Measurements from ENCODE around the gene ATG9B.

The ATG9B gene

DNA sequence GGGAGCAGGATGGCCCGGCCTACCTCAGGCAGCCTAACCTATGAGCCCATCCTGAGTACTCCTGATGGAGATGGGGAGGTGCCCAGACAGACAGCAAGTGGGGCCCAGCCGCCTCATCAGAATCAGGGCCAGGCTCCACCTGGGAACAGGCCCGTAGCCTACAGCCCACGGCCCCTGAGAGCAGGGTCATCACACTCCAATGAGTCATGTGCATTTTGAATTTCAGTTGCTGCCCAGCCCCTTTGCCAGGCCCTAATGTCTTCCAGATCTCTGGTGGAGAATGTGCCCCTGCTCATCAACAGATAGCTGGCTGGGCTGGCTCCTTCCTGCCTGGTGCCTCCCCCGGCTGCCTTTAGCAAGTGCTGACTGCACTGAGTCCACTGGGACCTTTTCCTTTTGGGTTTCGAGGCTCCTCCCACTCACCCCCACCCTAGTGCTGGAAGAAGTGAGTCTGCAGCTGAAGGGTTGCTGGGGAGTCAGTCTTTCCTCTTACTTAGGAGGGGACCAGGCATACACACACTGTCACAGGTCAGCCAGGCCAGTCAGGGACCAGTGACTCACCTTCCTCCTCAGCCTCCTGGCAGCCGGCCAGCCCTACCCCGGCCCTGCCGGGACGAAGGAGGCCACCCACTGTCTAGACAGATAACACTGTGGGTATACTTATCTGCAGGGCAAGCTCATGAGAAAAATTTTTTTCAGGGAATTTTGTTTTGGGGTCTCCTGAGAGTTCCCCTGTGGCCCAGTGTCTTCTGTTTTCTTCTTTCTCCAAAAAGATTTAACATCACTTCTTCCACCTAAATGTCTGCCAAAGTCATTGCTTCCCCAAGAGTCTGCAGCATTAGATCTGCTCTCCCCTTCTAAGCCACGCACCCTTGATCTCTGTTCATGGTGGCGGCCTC lies 14.9 kb upstream of the ATG9B start (continued):
- TF ChIP-seq ZNF354C (tag by site-specific recombination; IDR thresholded peaks at IDR 0.05; ENCODE audit: borderline replicate concordance, low read depth): no peak
- TF ChIP-seq ZBTB17 (tag by site-specific recombination; IDR thresholded peaks at IDR 0.05): peak; percentile 35
- TF ChIP-seq, protein P1, sequence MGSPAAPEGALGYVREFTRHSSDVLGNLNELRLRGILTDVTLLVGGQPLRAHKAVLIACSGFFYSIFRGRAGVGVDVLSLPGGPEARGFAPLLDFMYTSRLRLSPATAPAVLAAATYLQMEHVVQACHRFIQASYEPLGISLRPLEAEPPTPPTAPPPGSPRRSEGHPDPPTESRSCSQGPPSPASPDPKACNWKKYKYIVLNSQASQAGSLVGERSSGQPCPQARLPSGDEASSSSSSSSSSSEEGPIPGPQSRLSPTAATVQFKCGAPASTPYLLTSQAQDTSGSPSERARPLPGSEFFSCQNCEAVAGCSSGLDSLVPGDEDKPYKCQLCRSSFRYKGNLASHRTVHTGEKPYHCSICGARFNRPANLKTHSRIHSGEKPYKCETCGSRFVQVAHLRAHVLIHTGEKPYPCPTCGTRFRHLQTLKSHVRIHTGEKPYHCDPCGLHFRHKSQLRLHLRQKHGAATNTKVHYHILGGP (tag by site-specific recombination; IDR thresholded peaks at IDR 0.05): no peak
- no peak for TF ChIP-seq ZNF19 (tag by site-specific recombination; IDR thresholded peaks at IDR 0.05; ENCODE audit: low read depth)
- TF ChIP-seq GLIS1 (tag by site-specific recombination; IDR thresholded peaks at IDR 0.05): peak; percentile 71
- TF ChIP-seq ZNF544 (tag by site-specific recombination; IDR thresholded peaks at IDR 0.05): no peak
- peak; percentile 57 for TF ChIP-seq ZIC2 (tag by site-specific recombination; IDR thresholded peaks at IDR 0.05)
- 0 out of 2 replicates have a peak, but pooled peaks have one; percentile 41 for TF ChIP-seq ZNF324 (tag by site-specific recombination; IDR thresholded peaks at IDR 0.05)
- TF ChIP-seq ZEB2 (tag by site-specific recombination; IDR thresholded peaks at IDR 0.05): 0 out of 2 replicates have a peak, but pooled peaks have one; percentile 26
- peak; percentile 38 for TF ChIP-seq SP3 (tag by site-specific recombination; IDR thresholded peaks at IDR 0.05)
- peak; percentile 66 for TF ChIP-seq EGR2 (tag by site-specific recombination; IDR thresholded peaks at IDR 0.05; ENCODE audit: low read depth)
- no peak for TF ChIP-seq ZNF585B (tag by site-specific recombination; IDR thresholded peaks at IDR 0.05)
- TF ChIP-seq FEZF1 (tag by site-specific recombination; IDR thresholded peaks at IDR 0.05): no peak
- TF ChIP-seq, protein P2, sequence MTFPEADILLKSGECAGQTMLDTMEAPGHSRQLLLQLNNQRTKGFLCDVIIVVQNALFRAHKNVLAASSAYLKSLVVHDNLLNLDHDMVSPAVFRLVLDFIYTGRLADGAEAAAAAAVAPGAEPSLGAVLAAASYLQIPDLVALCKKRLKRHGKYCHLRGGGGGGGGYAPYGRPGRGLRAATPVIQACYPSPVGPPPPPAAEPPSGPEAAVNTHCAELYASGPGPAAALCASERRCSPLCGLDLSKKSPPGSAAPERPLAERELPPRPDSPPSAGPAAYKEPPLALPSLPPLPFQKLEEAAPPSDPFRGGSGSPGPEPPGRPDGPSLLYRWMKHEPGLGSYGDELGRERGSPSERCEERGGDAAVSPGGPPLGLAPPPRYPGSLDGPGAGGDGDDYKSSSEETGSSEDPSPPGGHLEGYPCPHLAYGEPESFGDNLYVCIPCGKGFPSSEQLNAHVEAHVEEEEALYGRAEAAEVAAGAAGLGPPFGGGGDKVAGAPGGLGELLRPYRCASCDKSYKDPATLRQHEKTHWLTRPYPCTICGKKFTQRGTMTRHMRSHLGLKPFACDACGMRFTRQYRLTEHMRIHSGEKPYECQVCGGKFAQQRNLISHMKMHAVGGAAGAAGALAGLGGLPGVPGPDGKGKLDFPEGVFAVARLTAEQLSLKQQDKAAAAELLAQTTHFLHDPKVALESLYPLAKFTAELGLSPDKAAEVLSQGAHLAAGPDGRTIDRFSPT (tag by site-specific recombination; IDR thresholded peaks at IDR 0.05): peak; percentile 57; the same call in 1 of the 2 replicates
- 0 out of 2 replicates have a peak, but pooled peaks have one; percentile 30 for TF ChIP-seq KLF8 (tag by site-specific recombination; IDR thresholded peaks at IDR 0.05)
- TF ChIP-seq, protein P3, sequence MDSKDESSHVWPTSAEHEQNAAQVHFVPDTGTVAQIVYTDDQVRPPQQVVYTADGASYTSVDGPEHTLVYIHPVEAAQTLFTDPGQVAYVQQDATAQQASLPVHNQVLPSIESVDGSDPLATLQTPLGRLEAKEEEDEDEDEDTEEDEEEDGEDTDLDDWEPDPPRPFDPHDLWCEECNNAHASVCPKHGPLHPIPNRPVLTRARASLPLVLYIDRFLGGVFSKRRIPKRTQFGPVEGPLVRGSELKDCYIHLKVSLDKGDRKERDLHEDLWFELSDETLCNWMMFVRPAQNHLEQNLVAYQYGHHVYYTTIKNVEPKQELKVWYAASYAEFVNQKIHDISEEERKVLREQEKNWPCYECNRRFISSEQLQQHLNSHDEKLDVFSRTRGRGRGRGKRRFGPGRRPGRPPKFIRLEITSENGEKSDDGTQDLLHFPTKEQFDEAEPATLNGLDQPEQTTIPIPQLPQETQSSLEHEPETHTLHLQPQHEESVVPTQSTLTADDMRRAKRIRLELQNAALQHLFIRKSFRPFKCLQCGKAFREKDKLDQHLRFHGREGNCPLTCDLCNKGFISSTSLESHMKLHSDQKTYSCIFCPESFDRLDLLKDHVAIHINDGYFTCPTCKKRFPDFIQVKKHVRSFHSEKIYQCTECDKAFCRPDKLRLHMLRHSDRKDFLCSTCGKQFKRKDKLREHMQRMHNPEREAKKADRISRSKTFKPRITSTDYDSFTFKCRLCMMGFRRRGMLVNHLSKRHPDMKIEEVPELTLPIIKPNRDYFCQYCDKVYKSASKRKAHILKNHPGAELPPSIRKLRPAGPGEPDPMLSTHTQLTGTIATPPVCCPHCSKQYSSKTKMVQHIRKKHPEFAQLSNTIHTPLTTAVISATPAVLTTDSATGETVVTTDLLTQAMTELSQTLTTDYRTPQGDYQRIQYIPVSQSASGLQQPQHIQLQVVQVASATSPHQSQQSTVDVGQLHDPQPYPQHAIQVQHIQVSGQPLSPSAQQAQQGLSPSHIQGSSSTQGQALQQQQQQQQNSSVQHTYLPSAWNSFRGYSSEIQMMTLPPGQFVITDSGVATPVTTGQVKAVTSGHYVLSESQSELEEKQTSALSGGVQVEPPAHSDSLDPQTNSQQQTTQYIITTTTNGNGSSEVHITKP (tag by site-specific recombination; IDR thresholded peaks at IDR 0.05): peak; percentile 57
- no peak for TF ChIP-seq ZNF416 (tag by site-specific recombination; IDR thresholded peaks at IDR 0.05)
- TF ChIP-seq ZNF394 (tag by site-specific recombination; IDR thresholded peaks at IDR 0.05; ENCODE audit: borderline replicate concordance): 0 out of 2 replicates have a peak, but pooled peaks have one; percentile 16
- 0 out of 2 replicates have a peak, but pooled peaks have one; percentile 56 for TF ChIP-seq ZNF561 (tag by site-specific recombination; IDR thresholded peaks at IDR 0.05; ENCODE audit: borderline replicate concordance)
- TF ChIP-seq ZNF747 (tag by site-specific recombination; IDR thresholded peaks at IDR 0.05): no peak
- peak; percentile 73; the same call in 1 of the 2 replicates for TF ChIP-seq ZNF24 (tag by site-specific recombination; IDR thresholded peaks at IDR 0.05)
- peak; percentile 48; the same call in 1 of the 2 replicates for TF ChIP-seq ZFP69B (tag by site-specific recombination; IDR thresholded peaks at IDR 0.05)
- TF ChIP-seq ZNF571 (tag by site-specific recombination; IDR thresholded peaks at IDR 0.05): no peak
- no peak for TF ChIP-seq ZNF266 (tag by site-specific recombination; IDR thresholded peaks at IDR 0.05; ENCODE audit: low read depth)
- TF ChIP-seq ZNF624 (tag by site-specific recombination; IDR thresholded peaks at IDR 0.05): no peak
- TF ChIP-seq ZNF121 (tag by site-specific recombination; IDR thresholded peaks at IDR 0.05): no peak
- TF ChIP-seq SP7 (tag by site-specific recombination; IDR thresholded peaks at IDR 0.05): peak; percentile 80
- TF ChIP-seq ZNF558 (tag by site-specific recombination; IDR thresholded peaks at IDR 0.05): peak; percentile 73; the same call in 1 of the 2 replicates
- TF ChIP-seq, protein P4, sequence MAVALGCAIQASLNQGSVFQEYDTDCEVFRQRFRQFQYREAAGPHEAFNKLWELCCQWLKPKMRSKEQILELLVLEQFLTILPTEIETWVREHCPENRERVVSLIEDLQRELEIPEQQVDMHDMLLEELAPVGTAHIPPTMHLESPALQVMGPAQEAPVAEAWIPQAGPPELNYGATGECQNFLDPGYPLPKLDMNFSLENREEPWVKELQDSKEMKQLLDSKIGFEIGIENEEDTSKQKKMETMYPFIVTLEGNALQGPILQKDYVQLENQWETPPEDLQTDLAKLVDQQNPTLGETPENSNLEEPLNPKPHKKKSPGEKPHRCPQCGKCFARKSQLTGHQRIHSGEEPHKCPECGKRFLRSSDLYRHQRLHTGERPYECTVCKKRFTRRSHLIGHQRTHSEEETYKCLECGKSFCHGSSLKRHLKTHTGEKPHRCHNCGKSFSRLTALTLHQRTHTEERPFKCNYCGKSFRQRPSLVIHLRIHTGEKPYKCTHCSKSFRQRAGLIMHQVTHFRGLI (tag by site-specific recombination; IDR thresholded peaks at IDR 0.05): peak; percentile 70
- TF ChIP-seq ZNF521 (tag by site-specific recombination; IDR thresholded peaks at IDR 0.05): no peak
- peak; percentile 56; the same call in 1 of the 2 replicates for TF ChIP-seq ZFP37 (tag by site-specific recombination; IDR thresholded peaks at IDR 0.05)
- TF ChIP-seq ZNF837 (tag by site-specific recombination; IDR thresholded peaks at IDR 0.05): no peak

Measured in HEK293 (cell line).